Measurements from ENCODE around the gene TACO1.

The TACO1 gene

GRCh38 chr17:63601439-63602371, 1.0 kb downstream of the TACO1 start:
- DNase-seq: no peak

GRCh38 chr17:63609816-63610573, 9.3 kb downstream of the TACO1 start:
- peak; percentile 70 for DNase-seq

- DNase-seq: no peak
Observed at GRCh38 chr17:63610854-63611253, 10.2 kb downstream of the TACO1 start.

- DNase-seq: peak; percentile 84
Observed at GRCh38 chr17:63611354-63611753, 10.7 kb downstream of the TACO1 start.

- no peak for DNase-seq
Observed at GRCh38 chr17:63613663-63614062, 13.0 kb downstream of the TACO1 start.

GRCh38 chr17:63621229-63621683, 20.6 kb downstream of the TACO1 start:
- no peak for DNase-seq

GRCh38 chr17:63621684-63622573, 21.2 kb downstream of the TACO1 start, which contains the start of gene MAP3K3:
MAP3K3 (plus strand) TSS chr17:63622417; CDS start chr17:63622760, 343 bp downstream.
- DNase-seq: peak; percentile 100

- peak; percentile 68 for DNase-seq
Observed at GRCh38 chr17:63622574-63623390, 22.1 kb downstream of the TACO1 start.

GRCh38 chr17:63623786-63624530, 23.3 kb downstream of the TACO1 start:
- DNase-seq: no peak

- no peak for DNase-seq
Observed at GRCh38 chr17:63624531-63624880, 23.8 kb downstream of the TACO1 start.

- DNase-seq: no peak
Observed at GRCh38 chr17:63626551-63627180, 26.0 kb downstream of the TACO1 start.

GRCh38 chr17:63629627-63630026, 28.9 kb downstream of the TACO1 start:
- no peak for DNase-seq

GRCh38 chr17:63631062-63631461, 30.4 kb downstream of the TACO1 start:
- no peak for DNase-seq

- no peak for DNase-seq
Observed at GRCh38 chr17:63631626-63632025, 30.9 kb downstream of the TACO1 start.

GRCh38 chr17:63633742-63634141, 33.0 kb downstream of the TACO1 start:
- DNase-seq: no peak

GRCh38 chr17:63634163-63634562, 33.5 kb downstream of the TACO1 start:
- no peak for DNase-seq

- no peak for DNase-seq
Observed at GRCh38 chr17:63634816-63635215, 34.1 kb downstream of the TACO1 start.

- DNase-seq: no peak
Observed at GRCh38 chr17:63635290-63635689, 34.6 kb downstream of the TACO1 start.

- DNase-seq: no peak
Observed at GRCh38 chr17:63635787-63636186, 35.1 kb downstream of the TACO1 start.

GRCh38 chr17:63639125-63639524, 38.4 kb downstream of the TACO1 start:
- no peak for DNase-seq

GRCh38 chr17:63640038-63640437, 39.3 kb downstream of the TACO1 start:
- no peak for DNase-seq
